HCT116 (cell line): ENCODE results near the gene TNFRSF17. TPM values are rescaled to one million over a fixed set of nuclear protein-coding genes. Genes with fewer than 3 reads are reported as not detected.

Experiments used
- ATAC-seq: fragments of 200-7000 bp; cut with Tn5 transposase; 2 replicates; pipeline ENCODE4 v1.9.1; 2020; ENCODE audit warnings: mild to moderate bottlenecking, moderate library complexity
- BruUV-seq: library from RNA; stranded (reverse); fragments of 400-500 nt; replicated peaks from 2 replicates; lab custom pipeline; 2021; lab: Mats Ljungman, UMichigan
- CTCF ChIA-PET: fragments of 300-600 bp; sonication (Branson Sonifier 250); formaldehyde crosslinking; loops from one replicate; lab custom pipeline; 2021; ENCODE audit warnings: antibody characterized with exemption; lab: Charles Lee
- POLR2A ChIA-PET: fragments of 300-600, 350-600 bp; sonication (Branson Sonifier 250); formaldehyde crosslinking; loops from one replicate; lab custom pipeline; 2021; ENCODE audit warnings: antibody characterized with exemption; lab: Charles Lee
- RAD21 ChIA-PET, 2 experiments: fragments of 300-600 bp; sonication (Branson Sonifier 250); formaldehyde crosslinking; loops; one replicate each; lab custom pipeline; 2023; ENCODE audit warnings: low total read pairs in 2 of 2; ENCODE audit not compliant: uncharacterized antibody in 2 of 2, unreplicated experiment in 2 of 2, low non-redundant PET in 1 of 2; lab: Charles Lee
- DNase-seq: peaks from one replicate; pipeline ENCODE4 v3.0.0-alpha.2; 2010; ENCODE audit warnings: low read depth, low spot score
- H2AFZ ChIP-seq: fragments of 200-600 bp; shearing (Covaris generic), sonication (generic); 2 replicates; pipeline ENCODE4 v1.6.1; 2017; ENCODE audit warnings: low read depth, mixed run types, mixed read lengths, antibody characterized with exemption, low read length; ENCODE audit not compliant: poor library complexity, severe bottlenecking
- H3K27ac ChIP-seq: 2 replicates; pipeline ENCODE4 v1.5.1; 2012; ENCODE audit warnings: low read depth, low read length
- H3K27me3 ChIP-seq: fragments of 200-600 bp; sonication (generic); 2 replicates; pipeline ENCODE4 v1.6.1; 2016; ENCODE audit warnings: mixed run types, low read length, mixed read lengths; ENCODE audit not compliant: insufficient read depth
- H3K36me3 ChIP-seq, 2 experiments: fragments of 200-500 bp in 1 of 2; fragments of 200-600 bp in 1 of 2; sonication (Bioruptor generic) in 1 of 2; sonication (generic) in 1 of 2; 2 replicates each; pipeline versions ENCODE4 v1.5.1 to v1.6.1; 2014 to 2016; ENCODE audit warnings: low read length in 2 of 2, inconsistent platforms in 1 of 2, mixed read lengths in 1 of 2, mixed run types in 1 of 2; ENCODE audit not compliant: insufficient read depth in 2 of 2, control insufficient read depth in 1 of 2
- H3K4me1 ChIP-seq, 2 experiments: fragments of 200-600 bp in 1 of 2; sonication (generic) in 1 of 2; 2 replicates each; pipeline versions ENCODE4 v1.5.1 to v1.6.1; 2012 to 2017; ENCODE audit warnings: low read length in 2 of 2, inconsistent platforms in 1 of 2, mild to moderate bottlenecking in 1 of 2, mixed read lengths in 1 of 2, mixed run types in 1 of 2, moderate library complexity in 1 of 2; ENCODE audit not compliant: insufficient read depth in 2 of 2, control insufficient read depth in 1 of 2
- H3K4me2 ChIP-seq: fragments of 200-600 bp; sonication (generic); 2 replicates; pipeline ENCODE4 v1.6.1; 2017; ENCODE audit warnings: mixed run types, low read length, mixed read lengths
- H3K4me3 ChIP-seq, 2 experiments: fragments of 200-600 bp in 1 of 2; sonication (generic) in 1 of 2; replicated peaks in 1 of 2; 2 replicates each; pipeline ENCODE4 v1.5.1; 2011 to 2016; ENCODE audit warnings: low read length in 2 of 2, control low read depth in 1 of 2, low read depth in 1 of 2, mild to moderate bottlenecking in 1 of 2, mixed read lengths in 1 of 2, mixed run types in 1 of 2
- H3K79me2 ChIP-seq: fragments of 200-600 bp; sonication (generic); 2 replicates; pipeline ENCODE4 v1.6.1; 2017; ENCODE audit warnings: mild to moderate bottlenecking, mixed run types, low read length, moderate library complexity, mixed read lengths; ENCODE audit not compliant: insufficient read depth
- H3K9ac ChIP-seq: fragments of 200-600 bp; sonication (generic); 2 replicates; pipeline ENCODE4 v1.6.1; 2016; ENCODE audit warnings: low read length, mixed read lengths
- H3K9me2 ChIP-seq: fragments of 200-600 bp; sonication (generic), shearing (Covaris generic); 2 replicates; pipeline ENCODE4 v1.6.1; 2017; ENCODE audit warnings: mixed run types, mild to moderate bottlenecking, moderate library complexity; ENCODE audit not compliant: insufficient read depth
- H3K9me3 ChIP-seq, 2 experiments: fragments of 200-500 bp in 1 of 2; fragments of 200-600 bp in 1 of 2; sonication (Bioruptor generic) in 1 of 2; sonication (generic) in 1 of 2; 2 replicates each; pipeline ENCODE4 v1.6.1; 2014 to 2017; ENCODE audit warnings: low read length in 2 of 2, mixed read lengths in 2 of 2, inconsistent platforms in 1 of 2, low read depth in 1 of 2, mild to moderate bottlenecking in 1 of 2, mixed run types in 1 of 2, moderate library complexity in 1 of 2; ENCODE audit not compliant: control insufficient read depth in 1 of 2, insufficient read depth in 1 of 2
- H4K20me1 ChIP-seq: fragments of 200-600 bp; sonication (generic), shearing (Covaris generic); 2 replicates; pipeline ENCODE4 v1.6.1; 2017; ENCODE audit warnings: mixed run types, mild to moderate bottlenecking, moderate library complexity; ENCODE audit not compliant: insufficient read depth
- ATF3 ChIP-seq: IDR thresholded peaks from 2 replicates; pipeline ENCODE4 v1.6.1; 2012
- CBX3 ChIP-seq: IDR thresholded peaks from 2 replicates; pipeline ENCODE4 v1.6.1; 2012; ENCODE audit warnings: low read depth
- CEBPB ChIP-seq: IDR thresholded peaks from 2 replicates; pipeline ENCODE4 v1.6.1; 2012; ENCODE audit warnings: low read depth
- EGR1 ChIP-seq: IDR thresholded peaks from 2 replicates; pipeline ENCODE4 v1.6.1; 2012; ENCODE audit warnings: low read depth
- EZH2 ChIP-seq: fragments of 200-600 bp; sonication (generic); IDR thresholded peaks from 2 replicates; pipeline ENCODE4 v1.6.1; 2017; ENCODE audit warnings: antibody characterized with exemption, mixed run types
- EZH2phosphoT487 ChIP-seq: fragments of 200-600 bp; IDR thresholded peaks from 2 replicates; pipeline ENCODE4 v1.6.1; 2018; ENCODE audit warnings: antibody characterized with exemption, borderline replicate concordance
- FOSL1 ChIP-seq: IDR thresholded peaks from 2 replicates; pipeline ENCODE4 v1.6.1; 2012; ENCODE audit warnings: low read depth
- JUND ChIP-seq: IDR thresholded peaks from 2 replicates; pipeline ENCODE4 v1.6.1; 2012
- MAX ChIP-seq: IDR thresholded peaks from 2 replicates; pipeline ENCODE4 v1.6.1; 2012
- POLR2AphosphoS5 ChIP-seq: IDR thresholded peaks from 2 replicates; pipeline ENCODE4 v1.6.1; 2011; ENCODE audit warnings: mild to moderate bottlenecking, low read depth, low read length, moderate library complexity
- RAD21 ChIP-seq: IDR thresholded peaks from 2 replicates; pipeline ENCODE4 v1.6.1; 2012; ENCODE audit warnings: low read depth, mild to moderate bottlenecking
- SIN3A ChIP-seq: IDR thresholded peaks from 2 replicates; pipeline ENCODE4 v1.6.1; 2012; ENCODE audit warnings: low read depth
- SRF ChIP-seq: IDR thresholded peaks from 2 replicates; pipeline ENCODE4 v1.6.1; 2012; ENCODE audit warnings: low read depth
- ZFX ChIP-seq: fragments of 450-650 bp; IDR thresholded peaks from 2 replicates; pipeline ENCODE4 v1.6.1; 2017
- ZNF274 ChIP-seq: fragments of 200-500 bp; sonication (Bioruptor generic); IDR thresholded peaks from 2 replicates; pipeline ENCODE4 v1.6.1; 2014; ENCODE audit warnings: mild to moderate bottlenecking, low read depth, low read length, inconsistent platforms
- intact Hi-C: fragments of 100-400 bp; cut with micrococcal nuclease; formaldehyde crosslinking; loops from 2 replicates; pipeline ENCODE4 v1.10.0; 2022
- total RNA-seq: library from RNA; stranded (reverse); gene quantifications from one replicate; pipeline ENCODE4 v1.2.1, GENCODE V29; 2021; ENCODE audit not compliant: unreplicated experiment
- TF ChIP-seq, protein P1 (sequence below), 3 experiments: fragments of 200-600 bp in 1 of 3; sonication (generic) in 1 of 3; IDR thresholded peaks in 2 of 3; conservative IDR thresholded peaks in 1 of 3; 2 replicates each; pipeline ENCODE4 v1.5.1; 2012 to 2017; ENCODE audit warnings: low read depth in 2 of 3, low read length in 2 of 3, antibody characterized with exemption in 1 of 3, borderline replicate concordance in 1 of 3, control low read depth in 1 of 3, mild to moderate bottlenecking in 1 of 3, mixed read lengths in 1 of 3, mixed run types in 1 of 3, moderate library complexity in 1 of 3; ENCODE audit not compliant: insufficient read depth in 1 of 3

Gene TNFRSF17
- total RNA-seq, 1 experiment from 2014 or later = not detected

- H3K4me2 ChIP-seq = no peak overlapping the region
- DNase-seq (no peak), ATAC-seq (no peak)
- intact Hi-C loops = no loop called here
- no peaks in the 10 kb centered on the region for H4K20me1 ChIP-seq
- ChIA-PET CTCF (no interaction called here), POLR2A (interaction anchor here (0.5 to 1.0 kb wide), 2 partner anchors 13 to 15 kb away, joined by 3 read pairs; partner anchors contain the start of gene SNX29), RAD21 (no interaction called here)
- no peaks in the 10 kb centered on the region for H3K36me3 ChIP-seq
- no peaks in the 10 kb centered on the region for H3K9me2 ChIP-seq
- H3K4me3 ChIP-seq = no peak overlapping the region
- H3K4me1 ChIP-seq = no peaks in the 10 kb centered on the region
- no peak overlapping the region for H2AFZ ChIP-seq
- no peak overlapping the region for H3K9ac ChIP-seq
- TF ChIP-seq CEBPB (no peak), RAD21 (no peak), MAX (no peak), SRF (no peak), EZH2 (no peak), ZFX (no peak), EGR1 (no peak)
- H3K27ac ChIP-seq = no peak overlapping the region
- H3K9me3 ChIP-seq = no peaks in the 10 kb centered on the region
- no peaks in the 10 kb centered on the region for H3K79me2 ChIP-seq
- H3K27me3 ChIP-seq = no peaks in the 10 kb centered on the region
- BruUV-seq = no TSS peak
Measured at GRCh38 chr16:11963706-11964105, 1.3 kb upstream of the TNFRSF17 start.

- H3K27ac ChIP-seq = no peak overlapping the region
- H3K36me3 ChIP-seq = no peaks in the 10 kb centered on the region
- TF ChIP-seq ZFX = no peak
- no peak for TF ChIP-seq EZH2phosphoT487
- TF ChIP-seq JUND = no peak
- TF ChIP-seq CBX3 = no peak
- TF ChIP-seq ATF3 = no peak
- TF ChIP-seq ZNF274 = no peak
- no peak for TF ChIP-seq EGR1
- no peak for TF ChIP-seq SIN3A
- no peak for TF ChIP-seq EZH2
- no peak for TF ChIP-seq POLR2AphosphoS5
- TF ChIP-seq, protein P1, sequence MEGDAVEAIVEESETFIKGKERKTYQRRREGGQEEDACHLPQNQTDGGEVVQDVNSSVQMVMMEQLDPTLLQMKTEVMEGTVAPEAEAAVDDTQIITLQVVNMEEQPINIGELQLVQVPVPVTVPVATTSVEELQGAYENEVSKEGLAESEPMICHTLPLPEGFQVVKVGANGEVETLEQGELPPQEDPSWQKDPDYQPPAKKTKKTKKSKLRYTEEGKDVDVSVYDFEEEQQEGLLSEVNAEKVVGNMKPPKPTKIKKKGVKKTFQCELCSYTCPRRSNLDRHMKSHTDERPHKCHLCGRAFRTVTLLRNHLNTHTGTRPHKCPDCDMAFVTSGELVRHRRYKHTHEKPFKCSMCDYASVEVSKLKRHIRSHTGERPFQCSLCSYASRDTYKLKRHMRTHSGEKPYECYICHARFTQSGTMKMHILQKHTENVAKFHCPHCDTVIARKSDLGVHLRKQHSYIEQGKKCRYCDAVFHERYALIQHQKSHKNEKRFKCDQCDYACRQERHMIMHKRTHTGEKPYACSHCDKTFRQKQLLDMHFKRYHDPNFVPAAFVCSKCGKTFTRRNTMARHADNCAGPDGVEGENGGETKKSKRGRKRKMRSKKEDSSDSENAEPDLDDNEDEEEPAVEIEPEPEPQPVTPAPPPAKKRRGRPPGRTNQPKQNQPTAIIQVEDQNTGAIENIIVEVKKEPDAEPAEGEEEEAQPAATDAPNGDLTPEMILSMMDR (IDR thresholded peaks at IDR 0.05 in 2 of 3, conservative IDR thresholded peaks at IDR 0.05 in 1 of 3; ENCODE audit: borderline replicate concordance in 1 of 3, insufficient read depth in 1 of 3, low read depth in 2 of 3, low read length in 2 of 3) = no peak
- no peak for TF ChIP-seq FOSL1
- TF ChIP-seq CEBPB = no peak
- ATAC-seq = no peak
- ChIA-PET CTCF (no interaction called here), POLR2A (no interaction called here), RAD21 (no interaction called here)
- no peaks in the 10 kb centered on the region for H3K79me2 ChIP-seq
- no peak overlapping the region for H3K9ac ChIP-seq
- H3K27me3 ChIP-seq = no peaks in the 10 kb centered on the region
- DNase-seq = no peak
- no peak overlapping the region for H3K4me3 ChIP-seq
- H2AFZ ChIP-seq = no peak overlapping the region
- no peak overlapping the region for H3K4me2 ChIP-seq
- H3K9me2 ChIP-seq = no peaks in the 10 kb centered on the region
- H3K4me1 ChIP-seq = no peaks in the 10 kb centered on the region
- no TSS peak for BruUV-seq
- intact Hi-C loops = no loop called here
- no peaks in the 10 kb centered on the region for H4K20me1 ChIP-seq
- no peaks in the 10 kb centered on the region for H3K9me3 ChIP-seq
Measured at GRCh38 chr16:11966173-11966572, 1.2 kb downstream of the TNFRSF17 start.
